Hepatocyte (in vitro differentiated cells): ENCODE results near the gene DAPK2. TPM values are rescaled to one million over a fixed set of nuclear protein-coding genes. Genes with fewer than 3 reads are reported as not detected.

Experiments used
- DNase-seq: peaks from one replicate; pipeline ENCODE4 v3.0.0-alpha.2; 2016; ENCODE audit warnings: low spot score
- H2AFZ ChIP-seq: fragments of 200-600 bp; sonication (generic); 2 replicates; pipeline ENCODE4 v1.6.0; 2016; ENCODE audit warnings: antibody characterized with exemption, mild to moderate bottlenecking
- H3K27ac ChIP-seq: fragments of 200-600 bp; sonication (generic); 2 replicates; pipeline ENCODE4 v1.5.1; 2016; ENCODE audit warnings: mild to moderate bottlenecking
- H3K27me3 ChIP-seq: fragments of 200-600 bp; sonication (generic); 2 replicates; pipeline ENCODE4 v1.6.1; 2016
- H3K36me3 ChIP-seq: fragments of 200-600 bp; sonication (generic); replicated peaks from 2 replicates; pipeline ENCODE4 v1.5.1; 2016; ENCODE audit warnings: low read depth; ENCODE audit not compliant: insufficient read depth
- H3K4me1 ChIP-seq: fragments of 200-600 bp; sonication (generic); 2 replicates; pipeline ENCODE4 v1.5.1; 2016; ENCODE audit warnings: mild to moderate bottlenecking, moderate library complexity; ENCODE audit not compliant: insufficient read depth
- H3K4me2 ChIP-seq: fragments of 200-600 bp; sonication (generic); 2 replicates; pipeline ENCODE4 v1.6.0; 2016
- H3K4me3 ChIP-seq: fragments of 200-600 bp; sonication (generic); 2 replicates; pipeline ENCODE4 v1.5.1; 2016; ENCODE audit warnings: mild to moderate bottlenecking
- H3K79me2 ChIP-seq: fragments of 200-600 bp; sonication (generic); 2 replicates; pipeline ENCODE4 v1.6.0; 2017; ENCODE audit warnings: mild to moderate bottlenecking
- H3K9me2 ChIP-seq: fragments of 200-600 bp; sonication (generic); replicated peaks from 2 replicates; pipeline ENCODE4 v1.6.0; 2017; ENCODE audit warnings: mild to moderate bottlenecking; ENCODE audit not compliant: insufficient read depth
- H3K9me3 ChIP-seq: fragments of 200-600 bp; sonication (generic); 2 replicates; pipeline ENCODE4 v1.5.1; 2016; ENCODE audit warnings: low read depth, mild to moderate bottlenecking
- H4K20me1 ChIP-seq: fragments of 200-600 bp; sonication (generic); 2 replicates; pipeline ENCODE4 v1.6.0; 2016; ENCODE audit warnings: mild to moderate bottlenecking; ENCODE audit not compliant: insufficient read depth, poor library complexity, severe bottlenecking
- CTCF ChIP-seq: fragments of 200-600 bp; sonication (generic); IDR thresholded peaks from 2 replicates; pipeline ENCODE4 v1.5.1; 2016; ENCODE audit warnings: antibody characterized with exemption, mild to moderate bottlenecking; ENCODE audit not compliant: poor library complexity
- EZH2 ChIP-seq: fragments of 200-600 bp; sonication (generic); IDR thresholded peaks from 2 replicates; pipeline ENCODE4 v1.6.1; 2016; ENCODE audit warnings: antibody characterized with exemption, mild to moderate bottlenecking, borderline replicate concordance
- EZH2phosphoT487 ChIP-seq: fragments of 200-600 bp; sonication (generic); IDR thresholded peaks from one replicate; pipeline ENCODE4 v1.6.1; 2018; ENCODE audit warnings: antibody characterized with exemption, mild to moderate bottlenecking, low read depth, moderate library complexity; ENCODE audit not compliant: unreplicated experiment, severe bottlenecking
- WGBS: methylation state at CpG from one replicate; pipeline ENCODE4 v1.1.6; 2016; ENCODE audit warnings: low lambda C conversion rate; ENCODE audit errors: missing lambda C conversion rate; 5-methylcytosine and 5-hydroxymethylcytosine counted together
- microRNA counts: library from miRNA; unstranded; fragments of <30 nt; microRNA quantifications from one replicate; lab custom pipeline; 2017
- microRNA-seq: library from miRNA; unstranded; fragments of <30 nt; microRNA quantifications from one replicate; pipeline ENCODE4, GENCODE V29; 2017
- polyA plus RNA-seq: library from polyadenylated mRNA; unstranded; fragments of >200 nt; fragmentation: Nextera tagmentation; extraction: Ambion mirVana; gene quantifications from 2 replicates; pipeline ENCODE4 v1.2.1, GENCODE V29; 2016
- small RNA-seq: library from RNA; depleted of rRNA; stranded (forward); fragments of <200 nt; gene quantifications from one replicate; pipeline ENCODE3, GENCODE V24; 2014
- total RNA-seq: library from RNA; depleted of rRNA; stranded (reverse); fragments of >200 nt; gene quantifications from 2 replicates; pipeline ENCODE4 v1.2.3, GENCODE V29; 2014

Gene DAPK2
- total and polyA plus RNA-seq, 2 experiments from 2014 or later = 4.9 to 5.1 TPM

GRCh38 chr15:63857461-63857856 lies 188.8 kb downstream of the DAPK2 start:
- H3K27ac ChIP-seq = peak overlapping the region; percentile 12
- DNase-seq = no peak

More at GRCh38 chr15:63857461-63857856, 188.8 kb downstream of the DAPK2 start:
- no peaks in the 10 kb centered on the region for H4K20me1 ChIP-seq
- no peak overlapping the region for H3K4me2 ChIP-seq
- no peaks in the 10 kb centered on the region for H3K27me3 ChIP-seq
- no peak overlapping the region for H3K4me3 ChIP-seq
- no peak overlapping the region for H2AFZ ChIP-seq
- no peaks in the 10 kb centered on the region for H3K79me2 ChIP-seq
- no peaks in the 10 kb centered on the region for H3K9me3 ChIP-seq
- no peak for TF ChIP-seq EZH2
- no peak for TF ChIP-seq EZH2phosphoT487
- TF ChIP-seq CTCF = no peak
- H3K4me1 ChIP-seq = peaks cover 3% of the 10 kb centered on the region
- no peaks in the 10 kb centered on the region for H3K9me2 ChIP-seq
- H3K36me3 ChIP-seq = no peaks in the 10 kb centered on the region
- WGBS = 61% methylated on average over 3 of the region's 3 CpGs

MicroRNAs within 50 kb of the gene (microRNA counts, 767-probe panel; counts per million panel counts)
- microRNA hsa-miR-422a (lab: Ali Mortazavi, UCI) = not detected

Small RNA genes lying within 50 kb of the gene (microRNA-seq; reads per million reads assigned to microRNA genes)
- not detected for gene MIR422A

Small RNA genes lying within 50 kb of the gene (small RNA-seq; reads per million reads assigned to genes)
- gene AC015914.2 (not detected), gene MIR422A (not detected)

Other genes starting within 250 kb of the DAPK2 start
- gene HERC1, start 212.5 kb downstream of the DAPK2 start, total RNA-seq = 70.1 and 86.1 TPM in 2 replicates
- 18.0 and 24.6 TPM in 2 replicates for gene HERC1, start 212.5 kb downstream of the DAPK2 start, polyA plus RNA-seq
- gene CIAO2A, start 47.4 kb upstream of the DAPK2 start, total RNA-seq = 228 and 247 TPM in 2 replicates
- gene CIAO2A, start 47.4 kb upstream of the DAPK2 start, polyA plus RNA-seq = 193 and 256 TPM in 2 replicates
- 64.9 and 73.9 TPM in 2 replicates for gene SNX1, start 49.5 kb upstream of the DAPK2 start, total RNA-seq
- 95.3 and 103 TPM in 2 replicates for gene SNX1, start 49.5 kb upstream of the DAPK2 start, polyA plus RNA-seq
- gene SNX22, start 105.2 kb upstream of the DAPK2 start, total RNA-seq = 4.3 and 7.7 TPM in 2 replicates
- 6.3 and 7.5 TPM in 2 replicates for gene SNX22, start 105.2 kb upstream of the DAPK2 start, polyA plus RNA-seq
- 799 and 814 TPM in 2 replicates for gene PPIB, start 116.5 kb upstream of the DAPK2 start, total RNA-seq
- gene PPIB, start 116.5 kb upstream of the DAPK2 start, polyA plus RNA-seq = 1,542 and 1,693 TPM in 2 replicates